DMS 273 treated with DMSO at 0.1 percent for 48 hours (cell line): ENCODE data around the gene DHRS9.
A peak's percentile ranks its signal among the peaks of the same experiment; 100 is the strongest.
"Not testable (repeated sequence)": the region's sequence is repeated elsewhere in the genome, so short reads cannot be mapped to it uniquely, and the experiment has no call there.

Source experiments
- DNase-seq: peaks from one replicate; lab custom pipeline; 2025; lab: John Stamatoyannopoulos, UW

DHRS9 gene

DNA sequence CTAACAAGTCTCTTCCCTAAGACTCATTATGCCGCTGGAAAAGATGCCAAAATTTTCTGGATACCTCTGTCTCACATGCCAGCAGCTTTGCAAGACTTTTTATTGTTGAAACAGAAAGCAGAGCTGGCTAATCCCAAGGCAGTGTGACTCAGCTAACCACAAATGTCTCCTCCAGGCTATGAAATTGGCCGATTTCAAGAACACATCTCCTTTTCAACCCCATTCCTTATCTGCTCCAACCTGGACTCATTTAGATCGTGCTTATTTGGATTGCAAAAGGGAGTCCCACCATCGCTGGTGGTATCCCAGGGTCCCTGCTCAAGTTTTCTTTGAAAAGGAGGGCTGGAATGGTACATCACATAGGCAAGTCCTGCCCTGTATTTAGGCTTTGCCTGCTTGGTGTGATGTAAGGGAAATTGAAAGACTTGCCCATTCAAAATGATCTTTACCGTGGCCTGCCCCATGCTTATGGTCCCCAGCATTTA is 26.3 kb downstream of the DHRS9 start:
- no peak for DNase-seq

- DNase-seq, result no peak
Measured at GRCh38 chr2:169104848-169105247, 35.5 kb downstream of the DHRS9 start.

GRCh38 chr2:169105476-169105875 is 36.1 kb downstream of the DHRS9 start:
- DNase-seq, result no peak

DNA sequence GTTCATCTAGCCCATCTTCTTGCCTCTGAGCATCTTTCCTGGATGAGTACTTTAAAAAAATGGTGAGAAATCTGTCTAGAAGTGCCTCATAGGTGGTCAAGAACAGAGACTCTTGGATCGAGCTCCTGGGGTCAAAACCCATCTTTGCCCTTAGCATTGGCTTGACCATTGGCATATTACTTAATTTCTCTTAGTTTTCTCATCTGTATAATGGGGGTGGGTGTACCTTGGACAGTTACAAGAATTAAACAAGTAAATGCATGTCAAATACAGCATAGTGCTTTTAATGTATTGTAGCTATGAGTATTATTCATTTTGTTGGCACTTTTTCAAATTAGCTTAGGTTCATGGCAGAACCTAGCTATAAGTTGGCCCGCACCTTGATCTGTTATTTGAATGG is 36.8 kb downstream of the DHRS9 start:
- no peak for DNase-seq

GRCh38 chr2:169106563-169107545 is 37.5 kb downstream of the DHRS9 start:
- DNase-seq, result no peak

DNA sequence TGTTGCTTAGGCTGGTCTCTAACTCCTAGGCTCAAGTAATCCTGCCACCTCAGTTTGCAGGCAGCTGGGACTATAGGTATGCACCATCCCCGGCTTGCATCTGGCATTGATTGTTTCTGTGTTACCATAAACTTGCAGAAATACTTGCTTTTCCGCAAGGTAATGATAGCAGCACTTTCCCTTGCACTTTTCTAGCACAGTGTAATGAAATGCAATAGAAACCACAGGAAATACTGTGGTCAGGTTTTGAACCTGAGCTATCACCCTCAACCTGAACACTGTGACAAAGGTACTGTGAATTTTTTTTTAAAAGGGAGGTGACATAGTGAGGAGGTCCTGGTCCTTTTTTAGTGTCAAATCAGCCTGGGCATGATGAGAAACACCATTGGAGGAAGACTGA is 38.3 kb downstream of the DHRS9 start:
- DNase-seq, result no peak

DNA sequence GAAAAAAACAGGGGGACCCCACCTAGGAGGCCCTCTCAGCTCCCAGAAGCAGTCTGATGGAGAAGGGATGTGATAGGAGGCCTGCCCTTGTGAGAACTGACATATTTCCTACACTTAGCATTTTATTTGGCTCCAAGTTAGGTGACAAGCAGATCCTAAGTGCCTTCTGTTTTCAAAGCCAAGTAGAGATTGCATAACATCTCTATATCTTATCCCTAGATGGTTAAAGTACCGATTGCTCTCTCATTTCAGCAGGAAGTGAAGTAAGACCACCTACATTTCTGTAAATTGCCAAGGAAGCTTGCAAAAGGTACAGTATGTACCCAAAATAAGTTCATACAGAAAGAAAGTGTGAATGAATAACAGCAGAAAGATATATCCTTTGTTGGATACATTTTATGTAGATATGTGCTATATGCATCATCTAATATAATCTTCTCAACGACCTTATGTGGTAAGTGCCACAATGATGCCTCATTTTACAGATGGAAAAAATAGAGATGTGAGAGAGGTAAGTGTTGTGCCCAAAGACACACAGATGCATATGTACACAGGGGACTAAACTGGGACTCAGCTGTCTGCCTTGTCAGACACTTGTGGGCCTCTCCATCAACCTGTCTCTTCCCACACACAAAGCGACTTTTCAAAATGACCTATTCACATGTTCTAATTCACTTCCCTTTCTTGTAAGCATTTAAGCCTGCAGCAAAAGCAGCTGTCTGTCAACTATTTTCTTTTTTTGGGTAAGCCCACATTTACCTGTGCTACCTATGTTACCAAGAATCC is 38.9 kb downstream of the DHRS9 start:
- DNase-seq, result no peak

DNA sequence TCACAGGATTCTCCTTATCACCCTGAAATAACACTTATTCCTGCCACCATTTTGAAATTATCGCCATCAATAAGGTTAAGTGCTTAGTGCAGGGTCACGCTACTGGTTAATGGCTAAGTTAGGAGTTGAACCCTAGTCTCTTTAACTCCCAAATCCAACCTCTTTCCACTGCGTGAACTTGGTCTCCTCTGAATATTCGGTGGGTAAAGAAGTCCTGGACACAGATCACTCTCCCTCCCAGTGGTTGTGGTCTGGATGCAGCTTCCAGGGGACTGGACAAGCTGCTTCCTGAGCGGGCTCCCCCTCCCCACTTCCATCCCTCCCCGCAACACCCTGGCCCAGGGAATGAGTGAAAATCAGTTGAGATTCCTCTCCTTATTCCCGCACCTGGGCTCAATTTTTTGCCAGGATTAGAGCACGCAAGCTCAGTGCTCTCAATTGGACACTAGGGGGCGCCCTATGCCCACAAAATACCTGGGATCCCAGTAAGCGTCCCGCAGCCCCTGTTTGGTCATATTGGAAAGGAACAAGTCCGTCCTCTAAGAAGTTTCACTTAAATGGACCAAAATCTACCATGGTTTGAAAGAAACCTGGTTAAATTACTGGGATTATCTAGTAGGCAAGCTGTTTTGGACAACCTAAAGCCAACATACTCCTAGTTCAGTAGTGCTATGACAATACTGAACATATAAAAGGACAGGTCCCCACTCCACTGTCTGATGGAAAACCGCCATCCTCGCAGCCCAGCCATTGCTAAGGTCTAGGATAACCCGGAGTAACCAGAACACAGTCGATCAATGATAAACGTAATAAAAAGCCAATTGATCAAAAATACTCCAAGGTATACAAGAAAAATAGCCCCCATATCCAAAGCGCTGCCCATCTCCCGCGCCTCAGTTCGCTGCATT is 40.4 kb downstream of the DHRS9 start:
- DNase-seq, result peak; percentile 14

- no peak for DNase-seq
Measured at GRCh38 chr2:169110419-169110818, 41.1 kb downstream of the DHRS9 start.

DNA sequence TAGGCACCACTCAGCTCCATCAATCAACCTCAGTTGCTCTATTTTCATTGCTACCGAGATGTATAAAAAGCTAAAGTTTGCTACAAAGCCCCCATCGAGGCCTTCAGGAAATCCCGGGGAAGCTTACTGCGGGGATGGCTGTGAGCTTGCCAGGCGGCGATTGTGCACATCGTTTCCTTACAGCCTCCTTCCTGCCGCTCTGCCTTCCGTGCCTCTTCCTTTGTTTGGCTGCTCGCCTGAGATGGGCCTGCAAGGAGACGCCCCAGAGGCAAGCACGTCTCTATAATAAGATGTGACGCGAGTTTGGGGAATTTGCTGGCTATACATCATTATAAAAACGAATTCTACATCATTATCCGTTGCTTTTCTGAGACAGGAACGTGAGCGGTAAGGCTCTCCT is 41.6 kb downstream of the DHRS9 start:
- no peak for DNase-seq

- DNase-seq, result no peak
Measured at GRCh38 chr2:169112841-169113240, 43.5 kb downstream of the DHRS9 start.

- no peak for DNase-seq
Measured at GRCh38 chr2:169114056-169114455, 44.7 kb downstream of the DHRS9 start.

GRCh38 chr2:169116327-169116726 is 47.0 kb downstream of the DHRS9 start:
- no peak for DNase-seq

DNA sequence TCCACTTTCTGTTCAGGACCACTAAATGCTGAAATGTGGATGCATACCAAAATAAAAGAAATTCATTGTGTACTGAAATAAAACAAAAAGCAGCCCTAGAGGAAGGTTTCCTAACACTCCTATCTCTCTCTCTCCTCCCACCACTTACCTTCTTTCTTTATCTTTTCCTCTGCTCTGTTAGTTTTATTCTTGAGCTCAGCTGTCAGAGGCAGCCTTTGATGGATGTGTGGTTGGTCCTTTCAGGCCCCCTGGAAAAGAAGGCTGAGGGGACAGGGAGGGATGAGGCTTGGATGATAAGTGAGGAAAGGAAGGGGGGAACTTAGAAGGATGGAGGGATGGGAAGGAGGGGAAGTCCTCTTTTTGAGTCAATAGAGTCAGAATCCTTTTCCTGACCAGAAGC is 47.6 kb downstream of the DHRS9 start:
- DNase-seq, result no peak

- DNase-seq, result no peak
Measured at GRCh38 chr2:169118060-169118459, 48.7 kb downstream of the DHRS9 start.

DNA sequence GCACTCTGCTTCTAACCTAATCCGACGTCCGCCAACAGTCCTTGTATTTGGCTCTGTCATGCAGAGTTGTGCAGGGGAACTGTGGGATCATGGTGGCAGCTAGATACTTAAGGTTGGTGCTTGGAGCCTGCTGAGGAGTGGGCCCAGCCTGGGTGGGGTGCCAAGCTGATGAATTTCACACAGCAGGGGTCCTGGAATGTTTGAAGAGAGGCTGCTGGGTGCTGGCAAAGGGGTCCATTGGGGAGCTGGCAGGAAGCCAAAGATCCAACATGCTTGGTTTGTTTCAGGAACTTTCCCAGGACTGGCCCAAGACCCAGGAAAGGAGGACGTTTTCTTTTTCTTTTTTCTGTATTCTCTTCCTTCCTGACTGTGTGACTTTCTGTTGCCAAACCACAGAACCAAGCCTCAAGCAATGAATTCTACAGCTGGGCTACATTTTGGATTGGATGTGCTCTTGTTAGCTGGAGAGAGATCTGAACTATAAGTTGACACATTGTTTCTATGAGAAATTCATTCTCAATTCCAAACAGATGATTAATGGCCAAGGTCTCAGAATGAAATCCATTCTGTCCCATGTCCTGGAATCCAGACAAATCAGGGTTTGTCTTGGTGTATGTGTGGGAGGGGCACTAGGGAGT is 49.9 kb downstream of the DHRS9 start:
- no peak for DNase-seq

- no peak for DNase-seq
Measured at GRCh38 chr2:169119851-169120250, 50.5 kb downstream of the DHRS9 start.

DNA sequence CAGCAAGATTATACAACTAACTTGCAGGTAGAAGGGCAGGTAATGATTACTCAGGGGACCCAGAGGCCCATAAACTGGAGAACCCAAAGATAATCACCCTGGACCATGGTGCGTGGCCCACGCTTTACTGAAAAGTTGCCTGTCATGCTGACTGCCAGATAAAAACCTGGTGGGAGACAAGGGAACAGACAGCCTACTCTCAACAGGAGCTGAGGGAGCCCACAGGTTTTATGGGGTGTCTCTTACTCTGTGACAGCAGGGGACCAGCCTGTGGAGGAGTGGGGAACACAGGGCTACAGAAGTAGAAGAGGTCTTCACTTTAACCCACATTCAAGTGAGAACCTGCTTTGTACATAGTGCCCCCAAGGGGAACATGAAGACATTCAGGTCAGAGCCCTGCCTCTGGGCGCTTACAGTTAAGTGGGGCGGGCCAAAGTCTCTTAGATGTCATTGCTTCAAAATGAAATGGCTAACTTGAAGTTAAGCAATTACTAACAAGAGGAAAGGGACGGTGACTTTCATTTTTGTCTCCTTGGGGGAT is 60.4 kb downstream of the DHRS9 start:
- no peak for DNase-seq

- no peak for DNase-seq
Measured at GRCh38 chr2:169131587-169132512, 62.5 kb downstream of the DHRS9 start.

- DNase-seq, result not testable (repeated sequence)
Measured at GRCh38 chr2:169134272-169134671, 64.9 kb downstream of the DHRS9 start.
